WTC11 (cell line): ENCODE results near the gene TOM1L2. TPM values are rescaled to one million over a fixed set of nuclear protein-coding genes. Genes with fewer than 3 reads are reported as not detected.

Experiments used
- ATAC-seq: fragments of 200-7000 bp; cut with Tn5 transposase; 2 replicates; pipeline ENCODE4 v1.10.0; 2021; ENCODE audit warnings: mild to moderate bottlenecking, moderate library complexity
- CTCF ChIA-PET: fragments of 300-600 bp; sonication (Branson Sonifier 250); formaldehyde crosslinking; loops from one replicate; lab custom pipeline; 2021; ENCODE audit warnings: antibody characterized with exemption; lab: Charles Lee
- POLR2A ChIA-PET: fragments of 350-600 bp; sonication (Branson Sonifier 250); formaldehyde crosslinking; loops from one replicate; lab custom pipeline; 2021; ENCODE audit warnings: antibody characterized with exemption; lab: Charles Lee
- DNase-seq: peaks from one replicate; pipeline ENCODE4 v3.0.0; 2021; ENCODE audit warnings: low spot score
- H3K27ac Mint-ChIP-seq: 2 replicates; pipeline ENCODE4 v1.8.0; 2021; ENCODE audit warnings: mixed read lengths
- H3K27me3 Mint-ChIP-seq: 2 replicates; pipeline ENCODE4 v1.8.0; 2021; ENCODE audit warnings: low read depth, mild to moderate bottlenecking, moderate library complexity, mixed read lengths
- H3K36me3 Mint-ChIP-seq: 2 replicates; pipeline ENCODE4 v1.8.0; 2021; ENCODE audit warnings: mixed read lengths
- H3K4me1 Mint-ChIP-seq: 2 replicates; pipeline ENCODE4 v1.8.0; 2022; ENCODE audit warnings: mixed read lengths
- H3K4me3 Mint-ChIP-seq: 2 replicates; pipeline ENCODE4 v1.8.0; 2021; ENCODE audit warnings: mild to moderate bottlenecking, moderate library complexity, mixed read lengths
- H3K9me3 Mint-ChIP-seq: 2 replicates; pipeline ENCODE4 v1.8.0; 2021; ENCODE audit warnings: mixed read lengths
- CBFB ChIP-seq: sonication (generic); formaldehyde crosslinking; IDR thresholded peaks from 2 replicates; pipeline ENCODE4 v1.8.1; 2022; ENCODE audit warnings: mild to moderate bottlenecking, low read depth, missing genetic modification reagents
- ETV6 ChIP-seq: sonication (generic); formaldehyde crosslinking; IDR thresholded peaks from 2 replicates; pipeline ENCODE4 v1.8.1; 2022; ENCODE audit warnings: mild to moderate bottlenecking, missing genetic modification reagents
- SOX15 ChIP-seq: fragments of 250-450 bp; sonication (Bioruptor Pico); IDR thresholded peaks from 2 replicates; pipeline ENCODE4 v1.9.0; 2021; ENCODE audit warnings: mild to moderate bottlenecking
- TP53 ChIP-seq: sonication (generic); formaldehyde crosslinking; IDR thresholded peaks from 2 replicates; pipeline ENCODE4 v1.8.1; 2023; ENCODE audit warnings: mild to moderate bottlenecking, missing genetic modification reagents
- ZMAT4 ChIP-seq: fragments of 250-450 bp; sonication (Bioruptor Pico); IDR thresholded peaks from 2 replicates; pipeline ENCODE4 v1.9.0; 2021; ENCODE audit warnings: mild to moderate bottlenecking
- ZNF219 ChIP-seq: sonication (generic); formaldehyde crosslinking; IDR thresholded peaks from 2 replicates; pipeline ENCODE4 v1.8.0; 2023; ENCODE audit warnings: missing genetic modification reagents, mild to moderate bottlenecking, borderline replicate concordance
- ZNF232 ChIP-seq: sonication (generic); formaldehyde crosslinking; IDR thresholded peaks from 2 replicates; pipeline ENCODE4 v1.8.0; 2022; ENCODE audit warnings: mild to moderate bottlenecking, missing genetic modification reagents
- ZNF317 ChIP-seq: sonication (generic); formaldehyde crosslinking; IDR thresholded peaks from 2 replicates; pipeline ENCODE4 v1.8.1; 2023; ENCODE audit warnings: low read depth, mild to moderate bottlenecking, moderate library complexity, missing genetic modification reagents, borderline replicate concordance
- total RNA-seq: library from RNA; stranded (reverse); gene quantifications from 3 replicates; pipeline ENCODE4 v1.2.3, GENCODE V29; 2021
- TF ChIP-seq, protein P1 (sequence below): sonication (generic); formaldehyde crosslinking; IDR thresholded peaks from 2 replicates; pipeline ENCODE4 v1.8.1; 2023; ENCODE audit warnings: mild to moderate bottlenecking, missing genetic modification reagents, moderate library complexity
- TF ChIP-seq, protein P2 (sequence below): fragments of 250-450 bp; sonication (Bioruptor Pico); IDR thresholded peaks from 2 replicates; pipeline ENCODE4 v1.9.0; 2021; ENCODE audit warnings: mild to moderate bottlenecking
- TF ChIP-seq, protein P3 (sequence below): fragments of 250-450 bp; sonication (Bioruptor Pico); IDR thresholded peaks from 2 replicates; pipeline ENCODE4 v1.9.0; 2021; ENCODE audit warnings: mild to moderate bottlenecking, borderline replicate concordance
- TF ChIP-seq, protein P4 (sequence below): sonication (generic); formaldehyde crosslinking; IDR thresholded peaks from 2 replicates; pipeline ENCODE4 v1.8.1; 2022; ENCODE audit warnings: mild to moderate bottlenecking, moderate library complexity, missing genetic modification reagents
- TF ChIP-seq, protein P5 (sequence below): sonication (generic); formaldehyde crosslinking; conservative IDR thresholded peaks from 2 replicates; pipeline ENCODE4 v1.8.1; 2023; ENCODE audit warnings: mild to moderate bottlenecking, low read depth, missing genetic modification reagents, moderate library complexity
- TF ChIP-seq, protein P6 (sequence below): sonication (generic); formaldehyde crosslinking; IDR thresholded peaks from 2 replicates; pipeline ENCODE4 v1.8.0; 2022; ENCODE audit warnings: missing genetic modification reagents

The TOM1L2 gene
- total RNA-seq, 1 experiment from 2014 or later = 6.4 TPM

- ChIA-PET CTCF (interaction anchor here (1.7 to 1.9 kb wide), 2 partner anchors 17 to 20 kb away, joined by 7 read pairs; no protein-coding TSS in a partner anchor), POLR2A (no interaction called here)
- Mint-ChIP-seq H3K27me3 (no peaks in the 10 kb centered on the region; the same call in 1 of the 2 replicates), H3K27ac (no peak overlapping the region), H3K4me1 (peaks cover 24% of the 10 kb centered on the region), H3K36me3 (no peaks in the 10 kb centered on the region)
- TF ChIP-seq ZNF219 (CRISPR knock-in tag) (no peak), CBFB (CRISPR knock-in tag) (no peak), TP53 (CRISPR knock-in tag) (no peak), SOX15 (no peak), ETV6 (no peak), ZNF232 (CRISPR knock-in tag) (no peak)
- TF ChIP-seq, protein P1, sequence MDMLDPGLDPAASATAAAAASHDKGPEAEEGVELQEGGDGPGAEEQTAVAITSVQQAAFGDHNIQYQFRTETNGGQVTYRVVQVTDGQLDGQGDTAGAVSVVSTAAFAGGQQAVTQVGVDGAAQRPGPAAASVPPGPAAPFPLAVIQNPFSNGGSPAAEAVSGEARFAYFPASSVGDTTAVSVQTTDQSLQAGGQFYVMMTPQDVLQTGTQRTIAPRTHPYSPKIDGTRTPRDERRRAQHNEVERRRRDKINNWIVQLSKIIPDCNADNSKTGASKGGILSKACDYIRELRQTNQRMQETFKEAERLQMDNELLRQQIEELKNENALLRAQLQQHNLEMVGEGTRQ (CRISPR knock-in tag) = no peak
- TF ChIP-seq, protein P2, sequence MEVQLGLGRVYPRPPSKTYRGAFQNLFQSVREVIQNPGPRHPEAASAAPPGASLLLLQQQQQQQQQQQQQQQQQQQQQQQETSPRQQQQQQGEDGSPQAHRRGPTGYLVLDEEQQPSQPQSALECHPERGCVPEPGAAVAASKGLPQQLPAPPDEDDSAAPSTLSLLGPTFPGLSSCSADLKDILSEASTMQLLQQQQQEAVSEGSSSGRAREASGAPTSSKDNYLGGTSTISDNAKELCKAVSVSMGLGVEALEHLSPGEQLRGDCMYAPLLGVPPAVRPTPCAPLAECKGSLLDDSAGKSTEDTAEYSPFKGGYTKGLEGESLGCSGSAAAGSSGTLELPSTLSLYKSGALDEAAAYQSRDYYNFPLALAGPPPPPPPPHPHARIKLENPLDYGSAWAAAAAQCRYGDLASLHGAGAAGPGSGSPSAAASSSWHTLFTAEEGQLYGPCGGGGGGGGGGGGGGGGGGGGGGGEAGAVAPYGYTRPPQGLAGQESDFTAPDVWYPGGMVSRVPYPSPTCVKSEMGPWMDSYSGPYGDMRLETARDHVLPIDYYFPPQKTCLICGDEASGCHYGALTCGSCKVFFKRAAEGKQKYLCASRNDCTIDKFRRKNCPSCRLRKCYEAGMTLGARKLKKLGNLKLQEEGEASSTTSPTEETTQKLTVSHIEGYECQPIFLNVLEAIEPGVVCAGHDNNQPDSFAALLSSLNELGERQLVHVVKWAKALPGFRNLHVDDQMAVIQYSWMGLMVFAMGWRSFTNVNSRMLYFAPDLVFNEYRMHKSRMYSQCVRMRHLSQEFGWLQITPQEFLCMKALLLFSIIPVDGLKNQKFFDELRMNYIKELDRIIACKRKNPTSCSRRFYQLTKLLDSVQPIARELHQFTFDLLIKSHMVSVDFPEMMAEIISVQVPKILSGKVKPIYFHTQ (CRISPR knock-in tag) = no peak
- TF ChIP-seq, protein P3, sequence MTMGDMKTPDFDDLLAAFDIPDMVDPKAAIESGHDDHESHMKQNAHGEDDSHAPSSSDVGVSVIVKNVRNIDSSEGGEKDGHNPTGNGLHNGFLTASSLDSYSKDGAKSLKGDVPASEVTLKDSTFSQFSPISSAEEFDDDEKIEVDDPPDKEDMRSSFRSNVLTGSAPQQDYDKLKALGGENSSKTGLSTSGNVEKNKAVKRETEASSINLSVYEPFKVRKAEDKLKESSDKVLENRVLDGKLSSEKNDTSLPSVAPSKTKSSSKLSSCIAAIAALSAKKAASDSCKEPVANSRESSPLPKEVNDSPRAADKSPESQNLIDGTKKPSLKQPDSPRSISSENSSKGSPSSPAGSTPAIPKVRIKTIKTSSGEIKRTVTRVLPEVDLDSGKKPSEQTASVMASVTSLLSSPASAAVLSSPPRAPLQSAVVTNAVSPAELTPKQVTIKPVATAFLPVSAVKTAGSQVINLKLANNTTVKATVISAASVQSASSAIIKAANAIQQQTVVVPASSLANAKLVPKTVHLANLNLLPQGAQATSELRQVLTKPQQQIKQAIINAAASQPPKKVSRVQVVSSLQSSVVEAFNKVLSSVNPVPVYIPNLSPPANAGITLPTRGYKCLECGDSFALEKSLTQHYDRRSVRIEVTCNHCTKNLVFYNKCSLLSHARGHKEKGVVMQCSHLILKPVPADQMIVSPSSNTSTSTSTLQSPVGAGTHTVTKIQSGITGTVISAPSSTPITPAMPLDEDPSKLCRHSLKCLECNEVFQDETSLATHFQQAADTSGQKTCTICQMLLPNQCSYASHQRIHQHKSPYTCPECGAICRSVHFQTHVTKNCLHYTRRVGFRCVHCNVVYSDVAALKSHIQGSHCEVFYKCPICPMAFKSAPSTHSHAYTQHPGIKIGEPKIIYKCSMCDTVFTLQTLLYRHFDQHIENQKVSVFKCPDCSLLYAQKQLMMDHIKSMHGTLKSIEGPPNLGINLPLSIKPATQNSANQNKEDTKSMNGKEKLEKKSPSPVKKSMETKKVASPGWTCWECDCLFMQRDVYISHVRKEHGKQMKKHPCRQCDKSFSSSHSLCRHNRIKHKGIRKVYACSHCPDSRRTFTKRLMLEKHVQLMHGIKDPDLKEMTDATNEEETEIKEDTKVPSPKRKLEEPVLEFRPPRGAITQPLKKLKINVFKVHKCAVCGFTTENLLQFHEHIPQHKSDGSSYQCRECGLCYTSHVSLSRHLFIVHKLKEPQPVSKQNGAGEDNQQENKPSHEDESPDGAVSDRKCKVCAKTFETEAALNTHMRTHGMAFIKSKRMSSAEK = no peak
- TF ChIP-seq, protein P4, sequence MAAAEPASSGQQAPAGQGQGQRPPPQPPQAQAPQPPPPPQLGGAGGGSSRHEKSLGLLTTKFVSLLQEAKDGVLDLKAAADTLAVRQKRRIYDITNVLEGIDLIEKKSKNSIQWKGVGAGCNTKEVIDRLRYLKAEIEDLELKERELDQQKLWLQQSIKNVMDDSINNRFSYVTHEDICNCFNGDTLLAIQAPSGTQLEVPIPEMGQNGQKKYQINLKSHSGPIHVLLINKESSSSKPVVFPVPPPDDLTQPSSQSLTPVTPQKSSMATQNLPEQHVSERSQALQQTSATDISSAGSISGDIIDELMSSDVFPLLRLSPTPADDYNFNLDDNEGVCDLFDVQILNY (CRISPR knock-in tag) = no peak
- TF ChIP-seq, all 79 proteins: peak for 0
- DNase-seq (no peak), ATAC-seq (no peak)
- Mint-ChIP-seq H3K9me3 (no peaks in the 10 kb centered on the region), H3K4me3 (no peak overlapping the region)
Observed at GRCh38 chr17:17938388-17939107, 33.7 kb downstream of the TOM1L2 start.

GRCh38 chr17:17937958-17938357 lies 34.2 kb downstream of the TOM1L2 start:
- CTCF ChIA-PET = interaction anchor here (1.7 to 1.9 kb wide), 2 partner anchors 17 to 19 kb away, joined by 7 read pairs; no protein-coding TSS in a partner anchor
- H3K9me3 Mint-ChIP-seq = no peaks in the 10 kb centered on the region
- TF ChIP-seq, protein P5, sequence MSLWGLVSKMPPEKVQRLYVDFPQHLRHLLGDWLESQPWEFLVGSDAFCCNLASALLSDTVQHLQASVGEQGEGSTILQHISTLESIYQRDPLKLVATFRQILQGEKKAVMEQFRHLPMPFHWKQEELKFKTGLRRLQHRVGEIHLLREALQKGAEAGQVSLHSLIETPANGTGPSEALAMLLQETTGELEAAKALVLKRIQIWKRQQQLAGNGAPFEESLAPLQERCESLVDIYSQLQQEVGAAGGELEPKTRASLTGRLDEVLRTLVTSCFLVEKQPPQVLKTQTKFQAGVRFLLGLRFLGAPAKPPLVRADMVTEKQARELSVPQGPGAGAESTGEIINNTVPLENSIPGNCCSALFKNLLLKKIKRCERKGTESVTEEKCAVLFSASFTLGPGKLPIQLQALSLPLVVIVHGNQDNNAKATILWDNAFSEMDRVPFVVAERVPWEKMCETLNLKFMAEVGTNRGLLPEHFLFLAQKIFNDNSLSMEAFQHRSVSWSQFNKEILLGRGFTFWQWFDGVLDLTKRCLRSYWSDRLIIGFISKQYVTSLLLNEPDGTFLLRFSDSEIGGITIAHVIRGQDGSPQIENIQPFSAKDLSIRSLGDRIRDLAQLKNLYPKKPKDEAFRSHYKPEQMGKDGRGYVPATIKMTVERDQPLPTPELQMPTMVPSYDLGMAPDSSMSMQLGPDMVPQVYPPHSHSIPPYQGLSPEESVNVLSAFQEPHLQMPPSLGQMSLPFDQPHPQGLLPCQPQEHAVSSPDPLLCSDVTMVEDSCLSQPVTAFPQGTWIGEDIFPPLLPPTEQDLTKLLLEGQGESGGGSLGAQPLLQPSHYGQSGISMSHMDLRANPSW (CRISPR knock-in tag) = no peak
- TF ChIP-seq, protein P6, sequence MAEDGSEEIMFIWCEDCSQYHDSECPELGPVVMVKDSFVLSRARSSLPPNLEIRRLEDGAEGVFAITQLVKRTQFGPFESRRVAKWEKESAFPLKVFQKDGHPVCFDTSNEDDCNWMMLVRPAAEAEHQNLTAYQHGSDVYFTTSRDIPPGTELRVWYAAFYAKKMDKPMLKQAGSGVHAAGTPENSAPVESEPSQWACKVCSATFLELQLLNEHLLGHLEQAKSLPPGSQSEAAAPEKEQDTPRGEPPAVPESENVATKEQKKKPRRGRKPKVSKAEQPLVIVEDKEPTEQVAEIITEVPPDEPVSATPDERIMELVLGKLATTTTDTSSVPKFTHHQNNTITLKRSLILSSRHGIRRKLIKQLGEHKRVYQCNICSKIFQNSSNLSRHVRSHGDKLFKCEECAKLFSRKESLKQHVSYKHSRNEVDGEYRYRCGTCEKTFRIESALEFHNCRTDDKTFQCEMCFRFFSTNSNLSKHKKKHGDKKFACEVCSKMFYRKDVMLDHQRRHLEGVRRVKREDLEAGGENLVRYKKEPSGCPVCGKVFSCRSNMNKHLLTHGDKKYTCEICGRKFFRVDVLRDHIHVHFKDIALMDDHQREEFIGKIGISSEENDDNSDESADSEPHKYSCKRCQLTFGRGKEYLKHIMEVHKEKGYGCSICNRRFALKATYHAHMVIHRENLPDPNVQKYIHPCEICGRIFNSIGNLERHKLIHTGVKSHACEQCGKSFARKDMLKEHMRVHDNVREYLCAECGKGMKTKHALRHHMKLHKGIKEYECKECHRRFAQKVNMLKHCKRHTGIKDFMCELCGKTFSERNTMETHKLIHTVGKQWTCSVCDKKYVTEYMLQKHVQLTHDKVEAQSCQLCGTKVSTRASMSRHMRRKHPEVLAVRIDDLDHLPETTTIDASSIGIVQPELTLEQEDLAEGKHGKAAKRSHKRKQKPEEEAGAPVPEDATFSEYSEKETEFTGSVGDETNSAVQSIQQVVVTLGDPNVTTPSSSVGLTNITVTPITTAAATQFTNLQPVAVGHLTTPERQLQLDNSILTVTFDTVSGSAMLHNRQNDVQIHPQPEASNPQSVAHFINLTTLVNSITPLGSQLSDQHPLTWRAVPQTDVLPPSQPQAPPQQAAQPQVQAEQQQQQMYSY (CRISPR knock-in tag) = no peak
- no peak for TF ChIP-seq ZMAT4 (CRISPR knock-in tag)
- TF ChIP-seq ZNF317 (CRISPR knock-in tag) = no peak

More at GRCh38 chr17:17937958-17938357, 34.2 kb downstream of the TOM1L2 start:
- Mint-ChIP-seq H3K4me3 (no peak overlapping the region), H3K4me1 (peaks cover 18% of the 10 kb centered on the region), H3K36me3 (no peaks in the 10 kb centered on the region), H3K27me3 (no peaks in the 10 kb centered on the region; the same call in 1 of the 2 replicates), H3K27ac (peak overlapping the region; percentile 21; the same call in 1 of the 2 replicates)
- DNase-seq (no peak), ATAC-seq (no peak)
- POLR2A ChIA-PET = no interaction called here
